ENCODE results near the gene ITPK1. TPM values are rescaled to one million over a fixed set of nuclear protein-coding genes. Genes with fewer than 3 reads are reported as not detected.

The ITPK1 gene
- total RNA-seq, 1 donor from 2014 or later = 30.5 TPM

DNA sequence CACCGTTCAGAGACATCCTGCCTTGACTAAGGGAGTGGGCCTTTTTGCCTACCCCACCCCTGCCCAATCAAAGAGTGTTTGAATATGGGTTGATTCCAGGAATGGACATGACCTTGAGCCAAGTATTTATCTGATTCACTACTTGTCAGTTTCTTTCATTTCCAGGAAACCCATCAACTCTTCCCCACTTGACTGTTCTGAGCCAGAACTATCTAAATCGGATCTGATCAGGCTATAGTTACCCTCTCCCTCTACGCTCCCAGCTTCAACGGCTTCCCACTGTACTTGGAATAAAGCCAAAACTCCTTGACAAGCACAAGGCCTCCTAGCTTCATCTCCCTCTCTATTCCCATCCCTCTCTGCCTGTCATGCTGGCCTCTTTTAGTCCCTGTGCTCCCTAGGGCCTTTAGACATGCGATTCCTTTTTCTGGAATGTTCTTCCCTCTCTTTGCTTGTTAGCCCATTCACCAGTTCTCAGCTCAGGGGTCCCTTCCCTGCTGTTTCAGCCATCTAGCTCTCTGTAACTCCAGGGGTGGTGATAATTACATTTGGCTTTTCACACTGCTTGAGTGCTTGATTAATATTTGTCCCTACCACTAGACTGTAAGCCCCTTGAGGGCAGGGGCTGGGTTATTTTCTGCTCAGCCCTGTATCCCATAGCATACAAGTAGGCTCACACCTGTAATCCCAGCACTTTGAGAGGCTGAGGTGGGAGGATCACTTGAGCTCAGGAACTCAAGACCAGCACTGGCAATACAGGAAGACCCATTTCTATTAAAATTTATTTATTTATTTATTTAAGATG, 5.5 kb upstream of the ITPK1 start:
- TF ChIP-seq, protein P1, sequence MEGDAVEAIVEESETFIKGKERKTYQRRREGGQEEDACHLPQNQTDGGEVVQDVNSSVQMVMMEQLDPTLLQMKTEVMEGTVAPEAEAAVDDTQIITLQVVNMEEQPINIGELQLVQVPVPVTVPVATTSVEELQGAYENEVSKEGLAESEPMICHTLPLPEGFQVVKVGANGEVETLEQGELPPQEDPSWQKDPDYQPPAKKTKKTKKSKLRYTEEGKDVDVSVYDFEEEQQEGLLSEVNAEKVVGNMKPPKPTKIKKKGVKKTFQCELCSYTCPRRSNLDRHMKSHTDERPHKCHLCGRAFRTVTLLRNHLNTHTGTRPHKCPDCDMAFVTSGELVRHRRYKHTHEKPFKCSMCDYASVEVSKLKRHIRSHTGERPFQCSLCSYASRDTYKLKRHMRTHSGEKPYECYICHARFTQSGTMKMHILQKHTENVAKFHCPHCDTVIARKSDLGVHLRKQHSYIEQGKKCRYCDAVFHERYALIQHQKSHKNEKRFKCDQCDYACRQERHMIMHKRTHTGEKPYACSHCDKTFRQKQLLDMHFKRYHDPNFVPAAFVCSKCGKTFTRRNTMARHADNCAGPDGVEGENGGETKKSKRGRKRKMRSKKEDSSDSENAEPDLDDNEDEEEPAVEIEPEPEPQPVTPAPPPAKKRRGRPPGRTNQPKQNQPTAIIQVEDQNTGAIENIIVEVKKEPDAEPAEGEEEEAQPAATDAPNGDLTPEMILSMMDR (IDR thresholded peaks at IDR 0.05; ENCODE audit: unreplicated experiment) = no peak
- no peak for DNase-seq (ENCODE audit: low spot score in 2 of 2, unreplicated experiment in 2 of 2)
- no peak overlapping the region for H3K4me3 Mint-ChIP-seq
- peaks cover 7% of the 10 kb centered on the region for H3K27me3 Mint-ChIP-seq (ENCODE audit: low read depth)
- H3K36me3 Mint-ChIP-seq = no peaks in the 10 kb centered on the region
- H3K9me3 Mint-ChIP-seq = no peaks in the 10 kb centered on the region
- peaks cover 2% of the 10 kb centered on the region for H3K4me1 Mint-ChIP-seq
- no peak overlapping the region for H3K27ac Mint-ChIP-seq

DNA sequence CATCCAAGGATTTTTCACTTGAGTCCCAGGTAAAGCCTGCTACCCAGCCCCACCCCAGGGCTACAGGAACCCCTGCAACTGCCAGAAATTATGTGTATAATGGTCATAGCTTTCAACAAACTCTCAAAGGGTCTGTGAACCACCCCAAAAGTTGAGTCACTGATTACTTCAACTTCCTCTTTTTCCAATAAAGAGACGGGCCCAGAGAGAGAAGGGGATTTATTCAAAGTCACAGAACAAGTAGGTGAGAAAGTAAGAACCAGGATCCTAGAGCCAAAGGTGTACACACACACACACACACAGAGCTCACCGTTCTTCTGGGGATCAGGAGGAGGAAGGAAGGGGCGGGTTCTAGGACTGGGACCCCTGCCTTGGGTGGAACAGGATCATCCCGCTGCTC, 4.8 kb upstream of the ITPK1 start:
- Mint-ChIP-seq H3K27me3 (ENCODE audit: low read depth) (peaks cover 7% of the 10 kb centered on the region), H3K9me3 (no peaks in the 10 kb centered on the region), H3K4me3 (no peak overlapping the region), H3K36me3 (no peaks in the 10 kb centered on the region), H3K27ac (no peak overlapping the region), H3K4me1 (peaks cover 2% of the 10 kb centered on the region)
- TF ChIP-seq, protein P1 (IDR thresholded peaks at IDR 0.05; ENCODE audit: unreplicated experiment) = no peak
- DNase-seq (ENCODE audit: low spot score in 2 of 2, unreplicated experiment in 2 of 2) = no peak

DNA sequence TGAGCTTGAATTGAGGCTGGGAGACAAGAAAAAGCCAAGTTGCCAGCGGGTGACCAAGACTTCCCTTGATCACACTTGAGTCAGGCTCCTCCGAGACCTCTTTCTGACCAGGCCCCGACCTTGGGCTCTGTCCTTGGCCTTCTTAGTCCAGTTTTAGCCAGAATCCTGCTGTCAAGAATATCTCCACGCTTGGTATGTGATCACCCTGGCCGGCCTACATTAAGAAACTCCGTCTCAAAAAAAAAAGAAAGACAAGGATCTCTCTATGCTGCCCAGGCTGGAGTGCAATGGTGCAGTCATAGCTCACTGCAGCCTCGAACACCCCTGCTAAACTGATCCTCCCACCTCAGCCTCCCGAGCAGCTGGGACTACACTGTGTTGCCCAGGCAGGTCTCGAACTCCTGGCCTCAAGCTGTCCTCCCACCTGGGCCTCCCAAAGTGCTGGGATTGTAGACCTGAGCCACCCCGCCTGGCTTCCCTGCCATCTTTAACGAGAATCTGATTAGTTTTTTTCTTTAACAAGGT, 1.0 kb upstream of the ITPK1 start:
- peak overlapping the region; percentile 65 for H3K4me3 Mint-ChIP-seq
- H3K36me3 Mint-ChIP-seq = no peaks in the 10 kb centered on the region
- DNase-seq (ENCODE audit: low spot score in 2 of 2, unreplicated experiment in 2 of 2) = no peak
- H3K27ac Mint-ChIP-seq = peak overlapping the region; percentile 30
- H3K27me3 Mint-ChIP-seq (ENCODE audit: low read depth) = peaks cover 2% of the 10 kb centered on the region
- H3K9me3 Mint-ChIP-seq = no peaks in the 10 kb centered on the region
- H3K4me1 Mint-ChIP-seq = peaks cover 20% of the 10 kb centered on the region
- TF ChIP-seq, protein P1 (IDR thresholded peaks at IDR 0.05; ENCODE audit: unreplicated experiment) = no peak

DNA sequence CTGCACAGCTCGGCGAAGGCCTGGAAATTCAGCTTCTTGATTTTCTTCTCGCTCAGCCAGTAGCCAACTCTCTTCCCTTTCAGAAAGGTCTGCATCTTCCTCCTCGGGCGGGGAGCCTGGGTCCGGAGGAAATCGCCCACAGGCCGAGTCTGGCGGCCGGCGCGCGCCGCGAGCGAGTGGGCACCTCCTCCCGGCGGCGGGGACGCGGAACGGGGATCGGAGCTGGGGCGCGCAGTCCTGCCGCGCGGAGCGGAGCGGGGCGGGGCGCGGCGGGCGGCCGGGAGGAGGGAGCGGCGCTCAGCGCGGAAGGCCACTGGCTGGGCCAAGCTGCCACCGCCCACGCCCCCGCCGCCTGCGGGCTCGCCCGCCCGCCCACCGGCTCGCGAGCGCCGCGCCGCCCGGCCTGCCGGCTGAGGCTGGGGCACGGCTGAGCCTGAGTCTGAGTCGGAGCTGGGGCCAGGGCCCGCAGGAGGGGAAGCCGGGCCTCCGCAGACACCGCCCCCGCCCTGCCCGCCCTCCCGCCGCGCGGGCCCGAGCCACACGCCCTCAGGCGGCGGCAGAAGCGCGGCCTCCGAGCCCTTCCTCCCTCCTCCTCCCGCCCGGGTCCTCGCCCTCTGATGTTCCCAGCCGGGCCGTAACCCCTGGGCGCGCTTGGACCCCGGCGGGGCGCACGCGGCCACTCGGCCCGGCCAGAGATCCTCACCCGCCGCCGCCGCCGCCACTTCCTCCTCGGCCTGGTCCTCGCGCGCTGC, 480 bp downstream of the ITPK1 start:
- Mint-ChIP-seq H3K36me3 (no peaks in the 10 kb centered on the region), H3K4me1 (peaks cover 20% of the 10 kb centered on the region), H3K4me3 (peak overlapping the region; percentile 80), H3K27me3 (ENCODE audit: low read depth) (peaks cover 2% of the 10 kb centered on the region), H3K9me3 (no peaks in the 10 kb centered on the region), H3K27ac (peak overlapping the region; percentile 50)
- DNase-seq (ENCODE audit: low spot score in 2 of 2, unreplicated experiment in 2 of 2) = peak; percentile 83 to 87
- TF ChIP-seq, protein P1 (IDR thresholded peaks at IDR 0.05; ENCODE audit: unreplicated experiment) = no peak

DNA sequence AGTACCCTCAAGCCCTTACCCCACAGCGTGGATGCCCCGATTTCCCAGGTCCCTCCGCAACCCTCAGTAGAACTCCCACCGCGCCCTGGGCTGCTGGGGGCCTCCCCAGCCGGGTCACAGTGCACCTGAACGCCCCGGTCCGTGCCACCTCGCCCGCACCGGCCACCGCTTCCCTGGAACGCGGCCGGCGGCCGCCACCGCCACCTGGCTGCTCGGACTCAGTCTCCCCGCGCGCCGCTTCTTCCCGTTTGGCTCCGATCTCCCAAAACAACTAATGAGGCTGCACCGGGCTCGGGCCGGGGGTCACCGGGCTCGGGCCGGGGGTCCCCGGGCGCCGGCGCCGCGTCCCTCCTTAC, 1.0 kb downstream of the ITPK1 start:
- TF ChIP-seq, protein P1 (IDR thresholded peaks at IDR 0.05; ENCODE audit: unreplicated experiment) = no peak
- no peak overlapping the region for H3K27ac Mint-ChIP-seq
- peaks cover 2% of the 10 kb centered on the region for H3K27me3 Mint-ChIP-seq (ENCODE audit: low read depth)
- H3K4me1 Mint-ChIP-seq = peaks cover 20% of the 10 kb centered on the region
- no peaks in the 10 kb centered on the region for H3K9me3 Mint-ChIP-seq
- no peak for DNase-seq (ENCODE audit: low spot score in 2 of 2, unreplicated experiment in 2 of 2)
- no peaks in the 10 kb centered on the region for H3K36me3 Mint-ChIP-seq
- peak overlapping the region; percentile 80 for H3K4me3 Mint-ChIP-seq

Data from mesothelial cell of epicardium (in vitro differentiated cells).